Raji (cell line): ENCODE results near the gene DNM3.

Experiments
- POLR2A ChIP-seq: IDR thresholded peaks from 2 replicates; pipeline ENCODE4 v1.6.1; 2011; ENCODE audit warnings: low read depth, low read length, control low read depth; ENCODE audit not compliant: insufficient read depth

The DNM3 gene

DNA sequence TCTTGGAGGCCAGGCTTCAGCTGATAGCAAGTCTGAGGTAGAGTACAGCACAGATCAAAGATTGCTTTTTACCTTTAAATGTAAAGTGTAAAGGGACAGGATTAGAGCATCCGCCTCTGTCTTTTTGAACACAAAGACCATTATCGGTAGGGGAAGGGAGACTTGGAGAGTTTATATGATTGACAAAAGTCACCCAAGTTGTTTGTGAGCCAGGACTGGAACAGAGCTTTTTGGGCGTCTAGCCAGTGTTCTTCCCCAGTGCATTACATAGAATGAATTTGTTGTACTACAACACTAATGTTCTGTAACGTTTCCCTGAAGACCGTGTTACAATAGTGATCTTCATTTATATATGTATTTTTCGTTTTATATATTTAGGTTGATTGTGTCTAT lies 611.9 kb downstream of the DNM3 start:
- no peak for TF ChIP-seq POLR2A

DNA sequence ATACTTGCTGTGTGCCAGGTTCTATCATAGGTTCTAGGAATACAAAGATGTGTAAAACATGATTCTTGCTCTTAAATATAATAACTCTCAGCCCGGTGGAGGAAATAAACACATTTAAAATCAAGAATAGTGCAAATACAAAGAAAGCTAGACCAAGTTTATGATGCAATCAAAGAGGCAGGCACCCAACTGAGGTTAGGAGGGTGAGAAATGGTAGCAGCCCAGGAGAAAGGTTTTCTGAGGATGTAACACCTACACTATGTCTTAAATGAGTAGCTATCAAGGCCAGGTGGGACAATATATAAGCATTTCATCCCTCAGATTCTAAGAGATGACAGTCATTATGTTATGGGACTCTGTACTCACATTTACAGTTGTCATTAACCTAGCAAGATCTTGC lies 612.3 kb downstream of the DNM3 start:
- TF ChIP-seq POLR2A: no peak

DNA sequence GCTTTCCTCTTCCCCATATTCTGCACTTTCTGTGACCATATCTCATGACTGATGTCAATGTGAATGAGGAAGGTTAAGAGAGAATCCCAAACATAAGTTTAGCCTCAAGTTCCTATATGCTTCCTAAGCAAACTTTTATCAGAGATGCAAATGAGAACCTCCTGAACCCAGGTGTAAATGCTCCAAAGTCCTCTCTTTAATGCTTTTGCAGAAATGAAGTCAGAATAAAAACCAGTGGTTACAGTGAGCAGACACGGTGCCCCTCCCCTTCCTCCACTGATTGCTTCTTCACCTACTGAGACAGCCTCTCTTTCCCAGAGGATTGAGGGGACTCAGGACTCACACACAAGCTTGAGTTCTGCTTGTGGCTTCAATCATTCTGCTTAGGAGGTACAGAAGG lies 614.2 kb downstream of the DNM3 start:
- no peak for TF ChIP-seq POLR2A

DNA sequence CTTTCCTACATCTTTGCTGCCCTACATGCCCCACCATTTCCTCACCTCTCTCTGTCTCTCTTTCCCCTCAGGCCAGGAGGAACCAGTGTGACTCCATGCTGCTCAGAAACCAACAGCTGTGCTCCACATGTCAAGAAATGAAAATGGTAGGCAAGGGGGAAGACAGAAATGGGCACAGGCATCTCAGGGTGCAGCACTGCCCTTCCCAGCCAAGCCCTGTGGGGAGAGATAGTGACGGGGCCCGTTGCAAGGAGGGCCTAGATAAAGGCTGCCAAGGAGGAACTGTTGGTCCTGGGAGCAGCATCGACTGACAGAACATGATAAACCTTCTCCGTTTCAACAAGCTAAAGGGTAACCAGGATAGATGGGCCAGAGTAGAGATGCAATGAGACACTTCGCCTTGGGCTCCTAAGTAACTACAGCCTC lies 615.1 kb downstream of the DNM3 start:
- no peak for TF ChIP-seq POLR2A

DNA sequence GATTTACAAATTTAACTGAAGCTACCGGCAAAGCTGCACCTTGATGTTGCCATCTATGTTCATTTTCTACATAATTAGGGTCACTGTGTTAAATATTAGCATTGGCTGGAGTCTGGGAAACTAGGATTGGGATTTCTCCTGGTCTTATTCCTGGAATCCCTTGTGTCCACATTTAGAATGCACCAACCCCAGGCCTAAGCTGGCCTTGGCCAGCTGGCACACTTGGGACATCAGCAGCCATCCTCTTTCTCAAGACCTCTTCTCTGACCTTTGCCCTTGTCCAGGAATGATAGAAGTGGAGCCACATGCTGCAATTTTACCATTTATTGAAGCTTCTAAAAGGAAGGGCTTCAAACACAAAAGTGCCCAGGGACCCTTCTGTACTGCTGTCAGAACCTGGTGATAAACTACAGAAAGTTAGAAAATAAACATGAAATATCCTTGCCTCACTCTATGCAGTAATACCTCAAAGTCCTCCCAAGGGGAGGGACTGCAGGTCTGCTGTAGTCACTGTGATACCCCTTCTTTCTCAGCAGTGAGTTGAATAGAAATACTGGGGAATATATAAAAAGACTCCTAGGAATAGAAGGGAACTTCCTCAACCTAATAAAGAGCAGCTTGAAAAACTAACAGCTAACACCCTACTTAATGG lies 616.3 kb downstream of the DNM3 start:
- TF ChIP-seq POLR2A: no peak

DNA sequence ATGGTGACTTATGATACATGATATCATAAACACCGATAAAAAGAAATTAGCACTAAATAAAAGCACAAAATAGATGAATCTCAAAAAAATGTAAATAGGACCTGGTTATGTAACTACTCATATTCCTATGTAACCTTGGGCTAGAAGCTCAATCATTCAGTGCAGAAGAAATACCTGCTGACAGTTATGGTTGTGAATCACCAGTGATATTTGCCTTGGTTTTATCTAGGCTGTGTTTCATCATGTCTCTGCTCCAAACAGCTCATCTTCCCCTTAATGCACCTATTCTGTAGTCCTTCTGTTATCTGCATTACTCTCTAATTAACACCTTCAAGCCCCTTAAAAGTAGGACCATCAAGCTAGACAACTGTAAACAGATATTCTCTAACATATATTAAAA lies 618.9 kb downstream of the DNM3 start:
- TF ChIP-seq POLR2A: no peak

DNA sequence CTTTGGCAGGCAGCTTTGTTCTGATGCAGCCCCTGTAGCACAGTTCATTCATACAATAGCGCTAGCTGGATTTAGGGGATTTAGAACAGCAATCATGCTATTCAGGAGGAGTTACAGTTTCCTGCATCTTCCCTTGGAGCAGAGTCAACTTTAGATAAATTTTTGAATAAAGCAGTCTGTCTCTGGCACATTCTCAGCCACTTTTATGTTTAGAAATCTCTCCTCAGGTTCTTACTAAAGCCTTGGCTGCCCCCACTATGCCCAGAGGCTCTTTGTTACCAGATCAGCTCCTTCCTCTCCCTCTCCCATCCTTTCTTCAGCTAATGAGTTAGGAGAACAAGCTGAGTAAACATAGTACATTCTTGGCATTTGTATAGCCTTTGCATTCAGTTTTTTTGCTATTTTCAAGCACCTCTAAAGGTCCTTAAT lies 619.6 kb downstream of the DNM3 start:
- no peak for TF ChIP-seq POLR2A
